ENCODE measurements around the gene PAM16. TPM values are rescaled to one million over a fixed set of nuclear protein-coding genes. Genes with fewer than 3 reads are reported as not detected.

The PAM16 gene
- total RNA-seq, 1 donor = 20.2 TPM

GRCh38 chr16:4325253-4325758 lies 25.8 kb downstream of the PAM16 start:
- no peak for DNase-seq (ENCODE audit: low read depth)

DNA sequence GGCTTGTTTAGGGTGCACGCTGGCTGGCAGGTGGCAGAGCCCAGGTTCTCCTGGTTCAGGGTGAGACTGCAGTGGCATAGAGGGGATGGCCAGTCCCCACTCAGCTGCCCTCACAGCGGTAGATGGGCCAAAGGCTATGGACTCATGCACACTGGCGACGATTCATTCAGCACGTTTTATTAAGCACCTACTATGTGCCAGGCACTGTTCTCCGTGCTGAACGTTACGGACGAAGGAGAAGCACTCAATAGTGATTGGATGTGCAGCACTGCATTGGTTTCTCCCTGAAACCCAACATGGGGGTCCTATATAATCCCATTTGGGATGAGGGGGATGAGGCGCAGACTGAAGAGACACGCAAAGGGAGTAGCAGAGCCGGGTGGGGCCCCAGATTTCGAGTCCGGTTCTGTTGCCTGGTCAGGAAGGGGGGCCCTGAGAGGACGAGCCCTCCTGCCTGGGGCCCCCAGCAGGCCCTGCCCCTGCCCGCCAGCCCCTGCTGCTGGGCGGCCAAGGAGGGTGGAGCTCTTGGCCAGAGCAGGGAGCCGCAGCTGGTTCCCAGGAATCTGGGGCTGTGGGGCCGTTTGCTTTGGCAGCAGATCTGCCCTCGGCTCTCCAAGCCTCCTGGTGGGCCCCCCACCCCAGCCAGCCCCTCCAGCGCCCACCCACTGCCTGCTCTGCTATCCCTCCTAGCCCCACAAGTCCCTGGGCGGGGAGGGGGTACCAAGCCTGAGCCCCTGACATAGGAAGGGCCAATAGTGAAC lies 26.4 kb downstream of the PAM16 start:
- peak overlapping the region; percentile 17 for H3K4me3 ChIP-seq (ENCODE audit: low read depth, low read length)
- TF ChIP-seq, protein P1, sequence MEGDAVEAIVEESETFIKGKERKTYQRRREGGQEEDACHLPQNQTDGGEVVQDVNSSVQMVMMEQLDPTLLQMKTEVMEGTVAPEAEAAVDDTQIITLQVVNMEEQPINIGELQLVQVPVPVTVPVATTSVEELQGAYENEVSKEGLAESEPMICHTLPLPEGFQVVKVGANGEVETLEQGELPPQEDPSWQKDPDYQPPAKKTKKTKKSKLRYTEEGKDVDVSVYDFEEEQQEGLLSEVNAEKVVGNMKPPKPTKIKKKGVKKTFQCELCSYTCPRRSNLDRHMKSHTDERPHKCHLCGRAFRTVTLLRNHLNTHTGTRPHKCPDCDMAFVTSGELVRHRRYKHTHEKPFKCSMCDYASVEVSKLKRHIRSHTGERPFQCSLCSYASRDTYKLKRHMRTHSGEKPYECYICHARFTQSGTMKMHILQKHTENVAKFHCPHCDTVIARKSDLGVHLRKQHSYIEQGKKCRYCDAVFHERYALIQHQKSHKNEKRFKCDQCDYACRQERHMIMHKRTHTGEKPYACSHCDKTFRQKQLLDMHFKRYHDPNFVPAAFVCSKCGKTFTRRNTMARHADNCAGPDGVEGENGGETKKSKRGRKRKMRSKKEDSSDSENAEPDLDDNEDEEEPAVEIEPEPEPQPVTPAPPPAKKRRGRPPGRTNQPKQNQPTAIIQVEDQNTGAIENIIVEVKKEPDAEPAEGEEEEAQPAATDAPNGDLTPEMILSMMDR (IDR thresholded peaks at IDR 0.05; ENCODE audit: insufficient read depth, low read length) = no peak
- DNase-seq (ENCODE audit: low read depth) = no peak

More at GRCh38 chr16:4325253-4325758, 25.8 kb downstream of the PAM16 start:
- TF ChIP-seq, protein P1 (IDR thresholded peaks at IDR 0.05; ENCODE audit: insufficient read depth, low read length) = no peak
- H3K4me3 ChIP-seq (ENCODE audit: low read depth, low read length) = no peak overlapping the region

GRCh38 chr16:4323845-4324488 lies 27.2 kb downstream of the PAM16 start:
- no peak overlapping the region for H3K4me3 ChIP-seq (ENCODE audit: low read depth, low read length)
- TF ChIP-seq, protein P1 (IDR thresholded peaks at IDR 0.05; ENCODE audit: insufficient read depth, low read length) = no peak
- DNase-seq (ENCODE audit: low read depth) = peak; percentile 67

- no peak overlapping the region for H3K4me3 ChIP-seq (ENCODE audit: low read depth, low read length)
- TF ChIP-seq, protein P1 (IDR thresholded peaks at IDR 0.05; ENCODE audit: insufficient read depth, low read length) = no peak
- DNase-seq (ENCODE audit: low read depth) = no peak
Observed at GRCh38 chr16:4323071-4323844, 27.9 kb downstream of the PAM16 start.

- DNase-seq (ENCODE audit: low read depth) = no peak
- TF ChIP-seq, protein P1 (IDR thresholded peaks at IDR 0.05; ENCODE audit: insufficient read depth, low read length) = no peak
Observed at GRCh38 chr16:4322121-4323052, 28.7 kb downstream of the PAM16 start.

More at GRCh38 chr16:4322121-4323052, 28.7 kb downstream of the PAM16 start:
- H3K4me3 ChIP-seq (ENCODE audit: low read depth, low read length) = no peak overlapping the region
